Measurements from ENCODE around the gene SFMBT1. TPM values are rescaled to one million over a fixed set of nuclear protein-coding genes. Genes with fewer than 3 reads are reported as not detected.
"Not testable (repeated sequence)": the region's sequence is repeated elsewhere in the genome, so short reads cannot be mapped to it uniquely, and the experiment has no call there.

Gene SFMBT1
- total RNA-seq, 2 experiments from 2014 or later = 28.7 to 30.0 TPM

- Mint-ChIP-seq H3K27ac (no peak overlapping the region), H3K4me3 (no peak overlapping the region), H3K9me3 (no peaks in the 10 kb centered on the region), H3K4me1 (peaks cover 19% of the 10 kb centered on the region), H3K27me3 (peaks cover 4% of the 10 kb centered on the region), H3K36me3 (ENCODE audit: low read depth) (no peaks in the 10 kb centered on the region)
- POLR2A ChIA-PET = no interaction called here
- no peak for DNase-seq
- CTCF ChIA-PET = no interaction called here
These were observed 23.7 kb upstream of the SFMBT1 start for GRCh38 chr3:53069422-53070068.

DNA sequence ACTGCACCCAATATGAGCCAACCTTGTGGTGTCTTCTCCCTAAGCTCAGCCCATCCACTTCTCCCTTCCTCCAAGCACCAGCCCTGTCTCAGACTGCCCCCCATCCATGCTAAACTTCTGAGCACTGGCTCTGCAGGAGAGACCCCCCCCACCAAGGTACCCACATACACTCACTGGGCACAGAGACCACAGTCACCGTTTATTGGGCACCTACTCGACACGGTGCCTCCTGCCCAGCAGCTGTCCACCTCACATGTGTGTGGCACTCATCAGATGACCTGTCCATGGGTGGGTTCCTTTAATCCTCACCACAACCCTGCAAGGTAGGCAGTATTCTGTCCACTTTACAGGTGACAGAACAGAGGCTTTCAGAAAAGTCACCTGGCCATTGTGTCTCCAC is 22.3 kb upstream of the SFMBT1 start:
- H3K4me1 Mint-ChIP-seq = peaks cover 13% of the 10 kb centered on the region
- no peaks in the 10 kb centered on the region for H3K9me3 Mint-ChIP-seq
- no peak for DNase-seq
- no peaks in the 10 kb centered on the region for H3K36me3 Mint-ChIP-seq (ENCODE audit: low read depth)
- H3K27ac Mint-ChIP-seq = no peak overlapping the region
- ChIA-PET CTCF (no interaction called here), POLR2A (no interaction called here)
- peaks cover 6% of the 10 kb centered on the region for H3K27me3 Mint-ChIP-seq
- no peak overlapping the region for H3K4me3 Mint-ChIP-seq

DNA sequence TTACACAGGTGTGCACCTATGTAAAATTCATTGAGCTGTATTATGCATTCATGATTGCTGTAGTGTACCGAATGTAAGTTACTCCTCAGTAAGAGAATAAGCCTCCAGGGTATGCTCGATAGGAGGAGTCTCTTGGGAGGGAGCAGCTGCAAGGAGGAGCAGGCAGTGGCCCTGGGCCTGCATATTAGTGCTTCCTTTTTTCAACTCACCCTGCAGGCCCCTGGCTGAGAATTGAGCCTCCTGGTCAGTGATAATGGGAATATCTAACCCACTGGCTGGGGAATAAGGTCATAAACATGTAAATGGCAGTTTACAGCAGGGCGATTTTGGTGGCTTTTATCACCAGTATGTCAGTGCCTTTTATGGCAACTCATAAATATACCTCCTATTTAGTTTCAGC is 21.7 kb upstream of the SFMBT1 start:
- Mint-ChIP-seq H3K27me3 (peaks cover 9% of the 10 kb centered on the region), H3K4me3 (no peak overlapping the region), H3K4me1 (peaks cover 8% of the 10 kb centered on the region), H3K27ac (no peak overlapping the region), H3K36me3 (ENCODE audit: low read depth) (no peaks in the 10 kb centered on the region), H3K9me3 (no peaks in the 10 kb centered on the region)
- POLR2A ChIA-PET = no interaction called here
- CTCF ChIA-PET = no interaction called here
- no peak for DNase-seq

DNA sequence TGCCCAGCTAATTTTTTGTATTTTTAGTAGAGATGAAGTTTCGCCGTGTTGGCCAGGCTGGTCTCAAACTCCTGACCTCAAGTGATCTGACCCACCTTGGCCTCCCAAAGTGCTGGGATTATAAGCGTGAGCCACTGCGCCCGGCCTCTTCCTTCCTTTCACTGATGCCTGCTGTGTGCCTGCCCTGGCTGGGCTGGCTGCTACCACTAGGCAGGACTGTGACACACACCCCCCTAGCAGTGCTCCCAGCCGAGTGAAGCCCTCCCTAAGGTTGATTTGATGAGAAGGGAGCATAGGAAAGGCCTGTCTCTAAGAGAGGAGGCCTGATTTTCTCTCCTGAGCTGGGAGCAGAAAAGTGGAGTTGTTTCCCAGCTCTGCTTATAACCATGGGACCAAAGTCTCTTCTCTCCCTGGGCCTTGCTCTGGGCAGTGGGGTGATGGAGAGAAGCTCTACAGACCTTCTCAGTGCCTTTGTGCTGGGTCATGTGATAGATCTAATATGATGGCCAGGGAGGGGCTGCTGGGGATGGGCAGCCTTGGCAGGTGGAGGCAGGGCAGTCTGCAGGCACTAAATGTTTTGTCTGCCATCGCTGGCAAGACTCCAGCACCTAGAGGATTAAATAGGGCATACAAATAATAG is 20.1 kb upstream of the SFMBT1 start:
- Mint-ChIP-seq H3K27me3 (peaks cover 16% of the 10 kb centered on the region), H3K27ac (no peak overlapping the region), H3K9me3 (no peaks in the 10 kb centered on the region), H3K36me3 (ENCODE audit: low read depth) (no peaks in the 10 kb centered on the region), H3K4me1 (no peaks in the 10 kb centered on the region), H3K4me3 (no peak overlapping the region)
- DNase-seq = no peak
- POLR2A ChIA-PET = interaction anchor here (0.6 to 1.0 kb wide), 2 partner anchors 19 to 173 kb away, joined by 3 to 4 read pairs; no protein-coding TSS in a partner anchor
- CTCF ChIA-PET = no interaction called here

GRCh38 chr3:53062905-53063304 is 17.0 kb upstream of the SFMBT1 start:
- no peaks in the 10 kb centered on the region for H3K36me3 Mint-ChIP-seq (ENCODE audit: low read depth)
- no peak for DNase-seq
- POLR2A ChIA-PET = no interaction called here
- no peaks in the 10 kb centered on the region for H3K4me1 Mint-ChIP-seq
- no peak overlapping the region for H3K27ac Mint-ChIP-seq
- H3K9me3 Mint-ChIP-seq = no peaks in the 10 kb centered on the region
- H3K27me3 Mint-ChIP-seq = peaks cover 22% of the 10 kb centered on the region
- CTCF ChIA-PET = no interaction called here
- H3K4me3 Mint-ChIP-seq = no peak overlapping the region

GRCh38 chr3:53056442-53056841 is 10.6 kb upstream of the SFMBT1 start:
- Mint-ChIP-seq H3K27me3 (peaks cover 8% of the 10 kb centered on the region), H3K9me3 (no peaks in the 10 kb centered on the region), H3K36me3 (ENCODE audit: low read depth) (no peaks in the 10 kb centered on the region), H3K4me3 (no peak overlapping the region), H3K4me1 (no peaks in the 10 kb centered on the region), H3K27ac (no peak overlapping the region)
- ChIA-PET POLR2A (no interaction called here), CTCF (no interaction called here)
- DNase-seq = no peak

- H3K4me3 Mint-ChIP-seq; H3K27me3 Mint-ChIP-seq; H3K9me3 Mint-ChIP-seq; H3K36me3 Mint-ChIP-seq (ENCODE audit: low read depth); H3K27ac Mint-ChIP-seq; H3K4me1 Mint-ChIP-seq; DNase-seq: not testable (repeated sequence)
- ChIA-PET CTCF (interaction anchor here (0.5 to 0.7 kb wide), 2 partner anchors 15 to 1440 kb away, joined by 3 read pairs; no protein-coding TSS in a partner anchor), POLR2A (interaction anchor here (1.0 to 1.3 kb wide), 2 partner anchors 8 to 10 kb away, joined by 3 read pairs; partner anchors contain the start of gene SFMBT1)
These were observed 8.4 kb upstream of the SFMBT1 start for GRCh38 chr3:53054233-53054632.

DNA sequence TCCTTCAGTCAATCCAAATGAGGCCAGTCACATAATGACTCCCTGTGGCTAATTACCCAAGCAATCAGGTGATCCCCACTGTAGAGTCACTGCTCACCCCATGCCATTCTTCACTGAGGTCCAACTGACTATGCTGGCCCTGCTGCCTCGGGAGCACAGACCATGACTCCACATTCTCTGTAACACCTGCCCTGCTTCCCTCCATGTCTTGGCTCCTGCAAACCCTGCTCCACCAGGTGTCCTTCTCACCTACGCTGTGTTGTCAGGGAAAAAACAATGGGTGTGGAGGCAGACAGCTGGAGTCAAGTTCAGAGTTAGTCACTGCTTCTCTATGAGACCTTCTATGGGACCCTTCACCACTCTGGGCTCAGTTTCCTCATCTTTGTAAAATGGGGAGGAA is 6.1 kb upstream of the SFMBT1 start:
- Mint-ChIP-seq H3K4me1 (peaks cover 9% of the 10 kb centered on the region), H3K9me3 (no peaks in the 10 kb centered on the region), H3K36me3 (ENCODE audit: low read depth) (no peaks in the 10 kb centered on the region), H3K27me3 (peaks cover 9% of the 10 kb centered on the region), H3K27ac (no peak overlapping the region), H3K4me3 (no peak overlapping the region)
- CTCF ChIA-PET = no interaction called here
- no peak for DNase-seq
- POLR2A ChIA-PET = no interaction called here

GRCh38 chr3:53049987-53050386 is 4.1 kb upstream of the SFMBT1 start:
- no peaks in the 10 kb centered on the region for H3K9me3 Mint-ChIP-seq

DNA sequence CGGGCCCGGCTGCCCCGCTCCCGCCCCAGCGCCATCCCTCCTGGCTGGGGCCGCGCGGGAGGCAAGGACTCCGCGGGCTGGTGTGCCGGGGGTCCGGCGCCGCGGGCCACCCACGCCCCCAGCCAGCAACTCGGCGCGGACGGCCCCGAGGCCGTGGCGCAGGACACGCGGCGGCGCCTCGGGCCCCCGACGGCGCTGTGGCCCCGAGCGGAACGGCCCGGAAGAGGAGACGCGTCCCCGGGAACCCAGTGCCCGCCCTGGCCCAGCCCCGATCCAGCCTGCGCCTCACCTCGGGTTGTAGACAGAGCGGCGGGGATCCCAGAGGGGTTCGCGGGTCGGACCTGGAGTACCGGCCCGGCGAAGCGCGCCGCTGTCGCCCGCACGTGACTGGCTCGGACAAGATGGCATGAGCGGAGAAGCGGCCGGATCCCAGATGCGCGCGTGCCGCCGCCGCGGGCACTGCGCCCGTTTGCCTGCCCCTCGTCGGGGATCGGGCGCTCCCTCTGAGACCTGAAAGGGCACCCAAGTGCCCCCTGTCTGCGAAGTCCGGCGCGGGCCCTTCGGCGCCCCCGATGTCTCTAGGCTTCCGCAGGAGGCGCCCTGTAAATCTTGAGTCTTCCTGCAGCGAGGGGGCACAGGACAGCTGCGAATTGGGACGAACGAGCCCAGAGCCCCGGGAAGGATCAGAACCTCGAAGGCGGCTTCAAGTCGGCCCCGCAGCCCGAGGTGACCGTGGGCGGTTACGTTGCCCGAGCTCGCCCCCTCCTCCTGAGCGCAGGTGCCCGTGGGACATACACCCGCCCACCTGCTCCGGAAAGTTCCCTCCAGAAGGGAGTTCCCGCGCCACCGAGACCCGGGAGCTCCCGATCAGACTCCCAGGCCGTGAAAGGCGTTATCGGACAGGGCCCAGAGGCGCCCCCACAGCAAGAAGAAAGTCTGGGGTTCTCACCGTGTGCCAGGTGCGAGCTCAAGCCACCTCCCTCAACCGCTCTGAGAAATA is 598 bp upstream of the SFMBT1 start:
- H3K27ac Mint-ChIP-seq = peak overlapping the region; percentile 67
- peak overlapping the region; percentile 69 for H3K4me3 Mint-ChIP-seq
- peak; percentile 70 for DNase-seq
- POLR2A ChIA-PET = interaction anchor here (0.6 to 5.1 kb wide), 25 partner anchors 8 to 845 kb away, joined by 3 to 72 read pairs (median 4); partner anchors contain the start of genes GLT8D1, GNL3, PBRM1 and PRKCD
- H3K4me1 Mint-ChIP-seq = peaks cover 35% of the 10 kb centered on the region
- H3K27me3 Mint-ChIP-seq = peaks cover 9% of the 10 kb centered on the region
- H3K36me3 Mint-ChIP-seq (ENCODE audit: low read depth) = peaks cover 6% of the 10 kb centered on the region
- CTCF ChIA-PET = interaction anchor here (0.7 to 3.8 kb wide), 11 partner anchors 11 to 153 kb away, joined by 3 to 14 read pairs (median 3); no protein-coding TSS in a partner anchor
- H3K9me3 Mint-ChIP-seq = no peaks in the 10 kb centered on the region

More at GRCh38 chr3:53049987-53050386, 4.1 kb upstream of the SFMBT1 start:
- Mint-ChIP-seq H3K27ac (no peak overlapping the region), H3K4me1 (peaks cover 12% of the 10 kb centered on the region), H3K36me3 (ENCODE audit: low read depth) (no peaks in the 10 kb centered on the region), H3K4me3 (no peak overlapping the region), H3K27me3 (peaks cover 9% of the 10 kb centered on the region)
- POLR2A ChIA-PET = no interaction called here
- no peak for DNase-seq
- CTCF ChIA-PET = interaction anchor here (0.8 kb wide), 1 partner anchor 115 kb away, joined by 3 read pairs; no protein-coding TSS in a partner anchor

GRCh38 chr3:53044711-53045517 is 959 bp downstream of the SFMBT1 start:
- CTCF ChIA-PET = interaction anchor here (0.8 to 3.8 kb wide), 5 partner anchors 28 to 152 kb away, joined by 3 to 14 read pairs (median 3); no protein-coding TSS in a partner anchor
- Mint-ChIP-seq H3K27ac (peak overlapping the region; percentile 98), H3K4me1 (peaks cover 43% of the 10 kb centered on the region), H3K36me3 (ENCODE audit: low read depth) (peaks cover 9% of the 10 kb centered on the region), H3K4me3 (peak overlapping the region; percentile 91), H3K27me3 (peaks cover 9% of the 10 kb centered on the region), H3K9me3 (no peaks in the 10 kb centered on the region)
- POLR2A ChIA-PET = interaction anchor here (0.6 to 5.1 kb wide), 24 partner anchors 8 to 847 kb away, joined by 3 to 72 read pairs (median 6); partner anchors contain the start of genes GLT8D1, GNL3, NEK4 and PBRM1
- peak; percentile 60 for DNase-seq

GRCh38 chr3:53044371-53044710 is 1.5 kb downstream of the SFMBT1 start:
- peaks cover 9% of the 10 kb centered on the region for H3K36me3 Mint-ChIP-seq (ENCODE audit: low read depth)
- POLR2A ChIA-PET = interaction anchor here (0.6 to 5.1 kb wide), 15 partner anchors 11 to 496 kb away, joined by 3 to 72 read pairs (median 6); partner anchors contain the start of genes GNL3, NEK4, PBRM1 and STIMATE
- peaks cover 46% of the 10 kb centered on the region for H3K4me1 Mint-ChIP-seq
- H3K4me3 Mint-ChIP-seq = peak overlapping the region; percentile 91
- CTCF ChIA-PET = interaction anchor here (1.1 to 3.8 kb wide), 3 partner anchors 9 to 151 kb away, joined by 3 to 14 read pairs (median 4); no protein-coding TSS in a partner anchor
- DNase-seq = no peak
- H3K27me3 Mint-ChIP-seq = peaks cover 9% of the 10 kb centered on the region
- H3K27ac Mint-ChIP-seq = peak overlapping the region; percentile 98
- no peaks in the 10 kb centered on the region for H3K9me3 Mint-ChIP-seq

All from activated CD4-positive, alpha-beta memory T cell treated with anti-CD3 and anti-CD28 coated beads, Interleukin-2, amount 10 ng/mL, durations not matched to agents 7 days and 5 days (primary cell).